Osteoblast (primary cell): ENCODE results near the gene NRG3. TPM values are rescaled to one million over a fixed set of nuclear protein-coding genes. Genes with fewer than 3 reads are reported as not detected.

Experiments used
- DNase-seq: peaks from one replicate; pipeline ENCODE4 v3.0.0; 2011; ENCODE audit warnings: low spot score, mixed read lengths; ENCODE audit not compliant: insufficient read length; ENCODE audit errors: missing footprints
- H2AFZ ChIP-seq: 2 replicates; pipeline ENCODE4 v1.6.0; 2011; ENCODE audit warnings: mild to moderate bottlenecking, low read length
- H3K27ac ChIP-seq: 2 replicates; pipeline ENCODE4 v1.5.1; 2011; ENCODE audit warnings: mild to moderate bottlenecking, low read depth, low read length, moderate library complexity
- H3K27me3 ChIP-seq: 2 replicates; pipeline ENCODE4 v1.6.0; 2012; ENCODE audit warnings: mild to moderate bottlenecking, control low read depth, inconsistent platforms, low read length, moderate library complexity; ENCODE audit not compliant: insufficient read depth
- H3K36me3 ChIP-seq: 2 replicates; pipeline ENCODE4 v1.5.1; 2011; ENCODE audit warnings: mild to moderate bottlenecking, low read length, control low read depth, moderate library complexity; ENCODE audit not compliant: insufficient read depth
- H3K4me1 ChIP-seq: 2 replicates; pipeline ENCODE4 v1.5.1; 2011; ENCODE audit warnings: mild to moderate bottlenecking, low read length, control low read depth, moderate library complexity; ENCODE audit not compliant: insufficient read depth
- H3K4me2 ChIP-seq: 2 replicates; pipeline ENCODE4 v1.6.0; 2011; ENCODE audit warnings: mild to moderate bottlenecking, low read length; ENCODE audit not compliant: insufficient read depth
- H3K4me3 ChIP-seq: fragments of 200-600 bp; sonication (generic); 3 replicates; pipeline ENCODE4 v1.5.1; 2012; ENCODE audit warnings: mild to moderate bottlenecking, low read length, inconsistent platforms; ENCODE audit not compliant: insufficient read depth
- H3K79me2 ChIP-seq: 2 replicates; pipeline ENCODE4 v1.6.0; 2012; ENCODE audit warnings: mild to moderate bottlenecking, low read length, control low read depth, inconsistent platforms; ENCODE audit not compliant: insufficient read depth
- H3K9me3 ChIP-seq: 2 replicates; pipeline ENCODE4 v1.5.1; 2011; ENCODE audit warnings: low read depth, low read length, control low read depth
- H4K20me1 ChIP-seq: 2 replicates; pipeline ENCODE4 v1.6.0; 2012; ENCODE audit warnings: mild to moderate bottlenecking, low read length, control low read depth; ENCODE audit not compliant: insufficient read depth
- CTCF ChIP-seq: IDR thresholded peaks from 2 replicates; pipeline ENCODE4 v1.5.1; 2011; ENCODE audit warnings: mild to moderate bottlenecking, low read depth, low read length, moderate library complexity; ENCODE audit errors: extremely low read depth
- small RNA-seq: library from RNA; depleted of rRNA; stranded (forward); fragments of <200 nt; gene quantifications from one replicate; pipeline ENCODE3, GENCODE V24; 2012
- total RNA-seq: library from RNA; depleted of rRNA; stranded (reverse); fragments of >200 nt; gene quantifications from 2 replicates; pipeline ENCODE4 v1.2.3, GENCODE V29; 2012

The NRG3 gene
- total RNA-seq, 1 donor = not detected

- Histone ChIP-seq H3K4me2 (no peak overlapping the region), H3K27me3 (no peaks in the 10 kb centered on the region), H3K9me3 (no peaks in the 10 kb centered on the region), H3K4me1 (no peaks in the 10 kb centered on the region), H2AFZ (no peak overlapping the region), H4K20me1 (no peaks in the 10 kb centered on the region), H3K4me3 (no peak overlapping the region), H3K27ac (no peak overlapping the region), H3K79me2 (no peaks in the 10 kb centered on the region), H3K36me3 (no peaks in the 10 kb centered on the region)
- no peak for DNase-seq
- TF ChIP-seq CTCF = no peak
Measured at GRCh38 chr10:83007510-83007909, 1132.5 kb downstream of the NRG3 start.

- no peaks in the 10 kb centered on the region for H3K36me3 ChIP-seq
- H2AFZ ChIP-seq = no peak overlapping the region
- TF ChIP-seq CTCF = no peak
- no peak overlapping the region for H3K4me3 ChIP-seq
- no peak for DNase-seq
- no peaks in the 10 kb centered on the region for H3K9me3 ChIP-seq
- H3K27ac ChIP-seq = no peak overlapping the region
- no peaks in the 10 kb centered on the region for H3K27me3 ChIP-seq
- H3K79me2 ChIP-seq = no peaks in the 10 kb centered on the region
- no peak overlapping the region for H3K4me2 ChIP-seq
- no peaks in the 10 kb centered on the region for H4K20me1 ChIP-seq
- H3K4me1 ChIP-seq = no peaks in the 10 kb centered on the region
Measured at GRCh38 chr10:83012866-83013265, 1137.9 kb downstream of the NRG3 start.

GRCh38 chr10:83017076-83017867, 1142.3 kb downstream of the NRG3 start:
- no peaks in the 10 kb centered on the region for H3K9me3 ChIP-seq
- no peak overlapping the region for H3K4me3 ChIP-seq
- H3K27me3 ChIP-seq = no peaks in the 10 kb centered on the region
- H3K79me2 ChIP-seq = no peaks in the 10 kb centered on the region
- no peaks in the 10 kb centered on the region for H4K20me1 ChIP-seq
- H3K27ac ChIP-seq = no peak overlapping the region
- no peak for TF ChIP-seq CTCF
- H2AFZ ChIP-seq = no peak overlapping the region
- H3K4me2 ChIP-seq = no peak overlapping the region
- no peaks in the 10 kb centered on the region for H3K36me3 ChIP-seq
- no peaks in the 10 kb centered on the region for H3K4me1 ChIP-seq
- no peak for DNase-seq

GRCh38 chr10:83023662-83024061, 1148.7 kb downstream of the NRG3 start:
- Histone ChIP-seq H4K20me1 (no peaks in the 10 kb centered on the region), H3K9me3 (no peaks in the 10 kb centered on the region), H3K4me1 (no peaks in the 10 kb centered on the region), H2AFZ (no peak overlapping the region), H3K27me3 (no peaks in the 10 kb centered on the region), H3K79me2 (no peaks in the 10 kb centered on the region), H3K4me2 (no peak overlapping the region), H3K36me3 (no peaks in the 10 kb centered on the region), H3K27ac (no peak overlapping the region), H3K4me3 (no peak overlapping the region)
- TF ChIP-seq CTCF = no peak
- DNase-seq = no peak

Small RNAs within 50 kb of the gene (small RNA-seq; reads per million reads assigned to genes)
- gene RNU6-441P = not detected
